PC-3 (cell line): ENCODE measurements around the gene CKS1B. TPM values are rescaled to one million over a fixed set of nuclear protein-coding genes. Genes with fewer than 3 reads are reported as not detected.

Source experiments
- ATAC-seq: fragments of 200-7000 bp; cut with Tn5 transposase; 2 replicates; pipeline ENCODE4 v1.9.1; 2020; ENCODE audit warnings: mild to moderate bottlenecking, moderate library complexity
- BruUV-seq: library from RNA; stranded (reverse); fragments of 400-500 nt; replicated peaks from 2 replicates; lab custom pipeline; 2021; lab: Mats Ljungman, UMichigan
- CTCF ChIA-PET: fragments of 300-600 bp; sonication (Branson Sonifier 250); formaldehyde crosslinking; loops from one replicate; lab custom pipeline; 2022; ENCODE audit warnings: antibody characterized with exemption; lab: Charles Lee
- POLR2A ChIA-PET: fragments of 300-600 bp; sonication (Branson Sonifier 250); formaldehyde crosslinking; loops from one replicate; lab custom pipeline; 2022; ENCODE audit warnings: antibody characterized with exemption; ENCODE audit not compliant: unreplicated experiment; lab: Charles Lee
- DNase-seq: peaks from one replicate; pipeline ENCODE4 v3.0.0-alpha.2; 2015
- H2AFZ ChIP-seq: fragments of 300-600 bp; sonication (generic); 2 replicates; pipeline ENCODE4 v1.6.0; 2016; ENCODE audit warnings: antibody characterized with exemption, low read length
- H3F3A ChIP-seq: fragments of 300-600 bp; sonication (generic); one replicate; pipeline ENCODE4 v1.6.0; 2017; ENCODE audit warnings: antibody characterized with exemption, low read length, control low read depth, mild to moderate bottlenecking; ENCODE audit not compliant: unreplicated experiment
- H3K27ac ChIP-seq: fragments of 300-600 bp; sonication (generic); 2 replicates; pipeline ENCODE4 v1.5.1; 2016; ENCODE audit warnings: mild to moderate bottlenecking, low read length
- H3K27me3 ChIP-seq: fragments of 300-600 bp; sonication (generic); 2 replicates; pipeline ENCODE4 v1.6.1; 2016; ENCODE audit warnings: low read length, mixed read lengths
- H3K36me3 ChIP-seq: fragments of 300-600 bp; sonication (generic); 2 replicates; pipeline ENCODE4 v1.6.1; 2016; ENCODE audit warnings: low read depth, mixed run types, low read length, mixed read lengths
- H3K4me1 ChIP-seq: fragments of 300-600 bp; sonication (generic); 2 replicates; pipeline ENCODE4 v1.5.1; 2016; ENCODE audit warnings: low read length; ENCODE audit not compliant: insufficient read depth
- H3K4me2 ChIP-seq: fragments of 300-600 bp; sonication (generic); 2 replicates; pipeline ENCODE4 v1.6.0; 2016; ENCODE audit warnings: low read length
- H3K4me3 ChIP-seq: fragments of 300-600 bp; sonication (generic); 2 replicates; pipeline ENCODE4 v1.5.1; 2016; ENCODE audit warnings: mild to moderate bottlenecking, low read length, mixed read lengths
- H3K79me2 ChIP-seq: fragments of 300-600 bp; sonication (generic); 2 replicates; pipeline ENCODE4 v1.6.1; 2017; ENCODE audit warnings: low read length, mixed read lengths
- H3K9ac ChIP-seq: fragments of 300-600 bp; sonication (generic); 2 replicates; pipeline ENCODE4 v1.6.0; 2016; ENCODE audit warnings: mild to moderate bottlenecking, low read length
- H3K9me2 ChIP-seq: fragments of 300-600 bp; sonication (generic); replicated peaks from 2 replicates; pipeline ENCODE4 v1.6.1; 2016; ENCODE audit warnings: mixed run types, low read length, mixed read lengths
- H3K9me3 ChIP-seq: fragments of 300-600 bp; sonication (generic); 2 replicates; pipeline ENCODE4 v1.6.1; 2016; ENCODE audit warnings: low read length, mixed read lengths
- H4K20me1 ChIP-seq: fragments of 300-600 bp; sonication (generic); 2 replicates; pipeline ENCODE4 v1.6.1; 2016; ENCODE audit warnings: low read length, mixed read lengths
- EZH2 ChIP-seq: fragments of 300-600 bp; sonication (generic); IDR thresholded peaks from one replicate; pipeline ENCODE4 v1.6.1; 2017; ENCODE audit warnings: antibody characterized with exemption, mild to moderate bottlenecking, low read length; ENCODE audit not compliant: unreplicated experiment
- EZH2phosphoT487 ChIP-seq: fragments of 300-600 bp; sonication (generic); IDR thresholded peaks from 2 replicates; pipeline ENCODE4 v1.6.1; 2018; ENCODE audit warnings: mild to moderate bottlenecking, antibody characterized with exemption, low read length, borderline replicate concordance
- intact Hi-C: fragments of 100-400 bp; cut with micrococcal nuclease; formaldehyde crosslinking; loops from 2 replicates; pipeline ENCODE4 v1.9.0; 2023
- total RNA-seq: library from RNA; depleted of rRNA; stranded (reverse); fragments of >200 nt; gene quantifications from 2 replicates; pipeline ENCODE4 v1.2.3, GENCODE V29; 2014
- TF ChIP-seq, protein P1 (sequence below): fragments of 300-600 bp; sonication (generic); conservative IDR thresholded peaks from 2 replicates; pipeline ENCODE4 v1.5.1; 2017; ENCODE audit warnings: antibody characterized with exemption, low read depth, mild to moderate bottlenecking, low read length

CKS1B gene
- total RNA-seq, 1 experiment from 2014 or later = 390 TPM

DNA sequence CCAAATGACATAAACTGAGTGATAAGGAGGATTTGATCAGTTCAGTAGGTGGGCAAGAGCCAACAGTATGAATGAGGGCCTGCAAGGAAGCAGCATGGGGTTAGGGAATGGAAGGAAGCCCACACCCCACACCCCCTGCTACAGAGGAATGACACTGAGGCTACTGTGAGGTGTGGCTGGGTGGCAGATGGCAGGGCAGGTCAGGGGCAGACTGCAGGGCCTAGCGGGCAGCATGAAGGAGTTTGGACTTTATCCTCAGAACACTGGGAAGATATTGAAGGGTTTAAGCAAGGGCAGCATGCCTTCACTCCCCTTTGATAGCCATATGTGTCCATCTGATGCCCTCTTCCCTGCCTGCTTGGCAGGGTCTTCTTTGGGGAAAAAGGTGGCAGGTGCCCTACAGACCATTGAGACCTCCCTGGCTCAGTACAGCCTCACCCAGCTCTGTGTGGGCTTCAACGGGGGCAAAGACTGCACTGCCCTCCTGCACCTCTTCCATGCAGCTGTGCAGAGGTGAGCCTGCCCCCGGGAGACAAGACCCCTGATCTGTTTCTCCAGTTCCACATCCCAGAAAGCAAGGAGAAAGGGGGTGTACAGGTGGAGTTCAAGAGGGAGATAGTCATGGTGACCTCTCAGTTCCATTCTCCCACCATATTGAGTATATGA is 14.8 kb downstream of the CKS1B start:
- H3K79me2 ChIP-seq = peaks cover 47% of the 10 kb centered on the region
- ChIA-PET CTCF (interaction anchor here (0.6 kb wide), 1 partner anchor 40 kb away, joined by 4 read pairs; no protein-coding TSS in a partner anchor), POLR2A (no interaction called here)
- no peaks in the 10 kb centered on the region for H3K4me1 ChIP-seq
- H3K27ac ChIP-seq = no peak overlapping the region
- H3K9ac ChIP-seq = no peak overlapping the region
- no peaks in the 10 kb centered on the region for H3K9me2 ChIP-seq
- no peak overlapping the region for H3K4me2 ChIP-seq
- H3K27me3 ChIP-seq = no peaks in the 10 kb centered on the region
- H3K36me3 ChIP-seq = peaks cover 38% of the 10 kb centered on the region
- ATAC-seq (no peak), DNase-seq (no peak)
- H3K9me3 ChIP-seq = no peaks in the 10 kb centered on the region
- H3F3A ChIP-seq = no peaks in the 10 kb centered on the region
- H2AFZ ChIP-seq = no peak overlapping the region
- peaks cover 16% of the 10 kb centered on the region; the same call in 1 of the 2 replicates for H4K20me1 ChIP-seq
- BruUV-seq = no TSS peak
- no peak overlapping the region for H3K4me3 ChIP-seq
- intact Hi-C loops = loop anchor here (10.0 kb wide), 1 partner anchor 575 kb away; the partner anchor contains the start of gene ASH1L
- TF ChIP-seq EZH2phosphoT487 (no peak), EZH2 (no peak)
- TF ChIP-seq, protein P1, sequence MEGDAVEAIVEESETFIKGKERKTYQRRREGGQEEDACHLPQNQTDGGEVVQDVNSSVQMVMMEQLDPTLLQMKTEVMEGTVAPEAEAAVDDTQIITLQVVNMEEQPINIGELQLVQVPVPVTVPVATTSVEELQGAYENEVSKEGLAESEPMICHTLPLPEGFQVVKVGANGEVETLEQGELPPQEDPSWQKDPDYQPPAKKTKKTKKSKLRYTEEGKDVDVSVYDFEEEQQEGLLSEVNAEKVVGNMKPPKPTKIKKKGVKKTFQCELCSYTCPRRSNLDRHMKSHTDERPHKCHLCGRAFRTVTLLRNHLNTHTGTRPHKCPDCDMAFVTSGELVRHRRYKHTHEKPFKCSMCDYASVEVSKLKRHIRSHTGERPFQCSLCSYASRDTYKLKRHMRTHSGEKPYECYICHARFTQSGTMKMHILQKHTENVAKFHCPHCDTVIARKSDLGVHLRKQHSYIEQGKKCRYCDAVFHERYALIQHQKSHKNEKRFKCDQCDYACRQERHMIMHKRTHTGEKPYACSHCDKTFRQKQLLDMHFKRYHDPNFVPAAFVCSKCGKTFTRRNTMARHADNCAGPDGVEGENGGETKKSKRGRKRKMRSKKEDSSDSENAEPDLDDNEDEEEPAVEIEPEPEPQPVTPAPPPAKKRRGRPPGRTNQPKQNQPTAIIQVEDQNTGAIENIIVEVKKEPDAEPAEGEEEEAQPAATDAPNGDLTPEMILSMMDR = no peak

DNA sequence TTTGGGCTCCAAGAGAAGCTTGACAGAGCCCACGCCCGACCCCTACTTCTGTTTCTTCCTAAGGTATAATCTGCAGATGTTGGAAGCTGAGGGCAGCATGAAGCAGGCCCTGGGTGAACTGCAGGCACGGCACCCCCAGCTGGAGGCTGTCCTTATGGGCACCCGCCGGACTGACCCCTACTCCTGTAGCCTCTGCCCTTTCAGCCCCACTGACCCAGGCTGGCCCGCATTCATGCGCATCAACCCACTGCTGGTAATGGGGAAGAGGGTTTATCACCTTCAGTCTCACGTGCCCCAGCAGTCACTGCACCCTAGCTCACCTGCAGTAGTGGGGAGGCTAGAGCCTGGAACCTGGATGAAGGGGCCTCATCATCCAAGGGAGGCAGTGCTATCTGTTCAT is 15.8 kb downstream of the CKS1B start:
- TF ChIP-seq EZH2phosphoT487 (no peak), EZH2 (no peak)
- TF ChIP-seq, protein P1 = no peak
- POLR2A ChIA-PET = no interaction called here

More for the DNA sequence above, 15.8 kb downstream of the CKS1B start:
- Histone ChIP-seq H3K4me3 (no peak overlapping the region), H2AFZ (no peak overlapping the region), H3K9ac (no peak overlapping the region), H3K27ac (no peak overlapping the region), H3K4me1 (no peaks in the 10 kb centered on the region), H4K20me1 (peaks cover 16% of the 10 kb centered on the region; the same call in 1 of the 2 replicates), H3K27me3 (no peaks in the 10 kb centered on the region), H3K9me3 (no peaks in the 10 kb centered on the region), H3K9me2 (no peaks in the 10 kb centered on the region), H3K79me2 (peaks cover 38% of the 10 kb centered on the region), H3F3A (no peaks in the 10 kb centered on the region), H3K4me2 (no peak overlapping the region), H3K36me3 (peaks cover 38% of the 10 kb centered on the region)
- no TSS peak for BruUV-seq
- intact Hi-C loops = no loop called here
- CTCF ChIA-PET = interaction anchor here (0.6 kb wide), 1 partner anchor 39 kb away, joined by 4 read pairs; no protein-coding TSS in a partner anchor
- DNase-seq = no peak
- ATAC-seq = no peak
